GM08714 (cell line): Measurements from ENCODE around the gene CADM4.
"Not testable (repeated sequence)": the region's sequence is repeated elsewhere in the genome, so short reads cannot be mapped to it uniquely, and the experiment has no call there.

Source experiments
- H3K4me3 ChIP-seq: fragments of 200-500 bp; sonication (Bioruptor generic); 2 replicates; pipeline ENCODE4 v1.5.1; 2014; ENCODE audit warnings: mild to moderate bottlenecking, low read length, inconsistent platforms
- ZNF274 ChIP-seq: IDR thresholded peaks from 2 replicates; pipeline ENCODE4 v1.6.1; 2012; ENCODE audit warnings: mild to moderate bottlenecking, low read depth, low read length

Gene CADM4

DNA sequence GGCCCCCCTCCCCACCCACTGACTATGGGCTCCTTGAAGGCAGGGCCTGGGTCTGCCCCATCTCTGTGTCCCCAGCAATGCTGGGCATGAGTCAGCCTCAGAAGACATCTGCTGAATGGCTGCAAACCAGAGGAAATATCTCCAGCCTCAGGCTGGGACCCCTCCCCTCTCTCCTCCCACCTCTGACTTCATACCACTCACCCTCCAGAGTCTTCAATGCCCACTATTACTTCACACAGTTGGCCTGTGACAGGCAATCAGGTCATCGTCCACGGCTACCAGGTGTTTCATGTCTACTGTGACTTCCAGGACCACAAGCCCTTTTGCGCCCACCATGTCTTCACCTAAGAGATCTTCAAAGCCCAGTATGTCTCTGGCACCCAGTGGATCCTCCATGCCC is 27.9 kb downstream of the CADM4 start, which contains the start of gene SRRM5:
TSS of gene SRRM5 (plus strand) at position 301 of the 400 bp plus-strand sequence. CDS start at position 335, 34 bp downstream.
- TF ChIP-seq ZNF274 = no peak
- H3K4me3 ChIP-seq = no peak within 1 kb of the TSS

DNA sequence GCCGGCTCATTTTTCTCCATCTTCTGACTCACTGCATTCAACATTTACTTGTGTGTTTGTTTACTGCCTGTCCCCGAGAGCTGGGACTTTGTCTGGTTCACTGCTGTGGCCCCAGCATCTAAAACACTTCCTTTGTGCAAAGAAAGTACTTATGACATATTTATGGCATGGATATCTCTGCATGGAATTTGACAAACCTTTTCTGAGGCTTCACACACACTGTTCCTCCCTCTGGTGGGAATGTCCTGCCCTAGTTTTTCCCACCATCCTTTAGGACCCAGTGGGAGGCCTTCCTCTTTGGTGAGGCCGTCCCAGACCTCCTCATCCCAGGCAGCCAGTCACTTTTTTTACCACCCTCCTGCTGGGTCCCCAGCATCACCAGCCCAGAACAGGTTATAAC is 29.2 kb downstream of the CADM4 start:
- TF ChIP-seq ZNF274 = no peak
- H3K4me3 ChIP-seq = no peak overlapping the region

DNA sequence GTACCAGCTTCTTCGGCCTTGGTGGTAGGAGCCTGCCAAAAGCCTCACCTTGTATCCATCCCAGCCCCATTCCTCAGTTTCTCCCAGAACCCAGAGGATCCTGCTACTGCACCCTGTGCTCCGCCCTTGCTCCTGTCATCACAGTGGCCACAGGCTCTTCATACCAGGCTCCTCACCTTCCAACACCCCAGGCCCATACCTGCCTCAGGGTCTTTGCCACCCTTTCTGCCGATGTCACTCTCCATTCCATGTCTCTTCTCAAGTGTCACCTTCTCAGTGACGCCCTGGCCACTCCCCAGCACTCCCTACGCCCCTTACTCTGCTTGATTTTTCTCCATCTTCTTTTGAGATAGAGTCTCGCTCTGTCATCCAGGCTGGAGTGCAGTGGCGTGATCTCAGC is 29.8 kb downstream of the CADM4 start:
- TF ChIP-seq ZNF274 = no peak
- H3K4me3 ChIP-seq = no peak overlapping the region

DNA sequence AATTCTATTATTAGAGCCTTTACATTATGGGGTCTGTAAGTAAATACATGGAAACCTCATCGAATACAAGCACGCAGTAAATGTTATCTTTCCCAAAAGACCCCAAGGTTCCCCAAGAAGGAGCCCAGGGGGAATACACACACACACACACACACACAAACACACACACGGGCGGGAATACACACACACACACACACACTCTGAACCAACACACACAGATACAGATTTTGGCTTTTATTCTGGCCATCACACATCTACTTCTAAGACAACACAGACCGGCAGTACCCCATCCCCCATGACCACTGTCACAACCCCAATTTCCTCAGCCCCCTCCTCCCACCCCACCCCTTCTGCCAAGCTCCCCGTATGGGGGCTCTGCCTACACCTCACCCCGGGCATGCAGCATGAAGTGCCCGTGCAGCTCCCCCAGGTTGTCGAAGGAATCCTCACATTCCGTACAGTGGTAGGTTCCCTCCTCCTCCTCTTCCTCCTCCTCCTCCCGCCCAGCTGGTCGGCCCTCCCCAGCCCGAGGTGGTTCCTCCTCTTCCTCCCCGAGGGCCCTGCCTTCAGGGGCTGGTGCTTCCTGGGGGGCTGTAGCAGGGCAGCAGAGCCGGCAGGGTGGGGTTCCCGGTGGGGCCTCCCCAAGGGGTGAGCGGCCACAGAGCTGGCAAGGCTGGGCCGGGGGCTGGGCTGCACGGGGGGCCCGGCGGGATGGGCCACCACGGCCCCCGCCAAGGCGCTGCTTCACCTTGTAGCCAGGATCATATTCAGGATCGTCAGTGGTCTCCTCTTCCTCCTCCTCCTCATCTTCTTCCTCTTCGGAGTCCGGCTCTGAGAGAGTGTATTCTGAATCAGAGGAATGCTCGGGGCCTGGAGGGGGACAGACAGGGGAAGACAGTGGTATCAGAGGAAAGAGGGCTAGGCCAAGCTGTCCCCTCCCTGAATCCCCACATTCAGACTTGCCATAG is 32.1 kb downstream of the CADM4 start:
- no peak overlapping the region for H3K4me3 ChIP-seq
- TF ChIP-seq ZNF274 = no peak

DNA sequence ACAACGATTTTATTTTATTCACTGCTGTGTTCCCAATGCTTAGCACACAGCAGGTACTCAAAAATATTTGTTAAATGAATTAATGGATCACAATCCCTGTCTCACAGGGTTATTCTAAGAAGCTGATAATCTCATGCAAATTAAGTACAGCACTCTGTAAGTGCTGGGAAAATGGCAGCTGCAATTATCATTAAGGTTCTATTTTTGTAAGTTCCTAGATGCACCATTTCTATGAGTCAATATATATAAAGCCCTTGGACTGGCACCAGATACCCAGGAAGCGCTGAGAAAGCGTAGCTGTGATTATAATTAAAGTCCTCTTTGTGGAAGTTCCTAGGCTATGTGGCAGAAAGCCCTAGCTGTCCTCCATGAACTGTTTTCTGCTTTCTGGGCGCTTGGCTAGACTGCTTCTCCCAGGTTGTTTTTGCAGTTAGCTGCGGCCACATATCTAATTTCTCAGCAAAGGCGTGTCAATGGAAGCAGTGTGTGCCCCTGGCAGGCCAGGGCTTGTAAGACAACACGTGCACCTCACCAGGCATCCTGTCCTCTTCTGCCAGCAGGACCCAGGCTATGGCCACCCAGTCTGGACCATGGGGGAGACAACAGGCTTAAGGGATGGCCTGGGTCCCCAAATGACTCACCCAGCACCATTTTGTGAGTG is 33.0 kb downstream of the CADM4 start:
- no peak for TF ChIP-seq ZNF274
- H3K4me3 ChIP-seq = no peak overlapping the region

DNA sequence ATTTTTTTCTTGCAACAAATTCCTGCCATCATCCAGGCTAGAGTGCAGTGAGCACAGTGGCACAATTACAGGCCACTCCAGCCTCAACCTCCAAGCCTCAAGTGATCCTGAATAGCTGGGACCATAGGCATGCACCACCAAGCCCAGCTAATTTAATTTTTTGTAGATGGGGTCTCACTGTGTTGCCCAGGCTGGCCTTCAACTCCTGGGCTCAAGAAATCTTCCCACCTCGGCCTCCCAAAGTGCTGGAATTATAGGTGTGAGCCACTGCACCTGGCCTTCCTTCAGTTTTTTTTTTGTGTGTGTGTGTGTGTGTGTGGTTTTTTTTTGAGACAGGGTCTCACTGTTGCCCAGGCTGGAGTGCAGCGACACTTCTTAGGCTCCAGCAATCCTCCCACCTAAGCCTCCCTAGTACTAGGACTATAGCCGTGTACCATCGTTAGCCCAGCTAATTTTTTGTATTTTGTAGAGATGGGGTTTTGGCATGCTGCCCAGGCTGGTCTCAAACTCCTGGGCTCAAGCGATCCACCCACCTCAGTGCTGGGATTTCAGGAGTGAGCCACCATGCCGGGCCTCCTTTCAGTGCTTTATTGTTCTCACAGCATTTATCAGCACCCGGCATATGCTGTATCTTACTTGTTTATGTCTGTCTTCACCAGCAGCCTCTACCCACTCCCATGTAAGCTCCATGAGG is 33.6 kb downstream of the CADM4 start:
- no peak for TF ChIP-seq ZNF274
- H3K4me3 ChIP-seq = no peak overlapping the region

DNA sequence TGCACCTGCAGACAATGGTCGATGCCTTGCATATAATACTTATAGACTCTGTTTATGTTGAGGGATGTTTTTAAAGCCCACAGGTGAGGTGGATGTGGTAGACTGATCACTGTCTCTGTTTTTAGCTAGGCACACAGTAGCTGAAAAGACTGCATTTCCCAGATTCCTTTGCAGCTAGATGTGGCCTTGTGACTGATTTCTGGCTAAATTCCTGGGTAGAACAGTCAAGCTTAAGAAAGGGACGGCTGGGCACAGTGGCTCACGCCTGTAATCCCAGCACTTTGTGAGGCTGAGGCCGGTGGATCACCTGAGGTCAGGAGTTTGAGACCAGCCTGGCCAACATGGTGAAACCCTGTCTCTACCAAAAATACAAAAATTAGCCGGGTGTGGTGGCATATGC is 39.3 kb downstream of the CADM4 start:
- not testable (repeated sequence) for H3K4me3 ChIP-seq

DNA sequence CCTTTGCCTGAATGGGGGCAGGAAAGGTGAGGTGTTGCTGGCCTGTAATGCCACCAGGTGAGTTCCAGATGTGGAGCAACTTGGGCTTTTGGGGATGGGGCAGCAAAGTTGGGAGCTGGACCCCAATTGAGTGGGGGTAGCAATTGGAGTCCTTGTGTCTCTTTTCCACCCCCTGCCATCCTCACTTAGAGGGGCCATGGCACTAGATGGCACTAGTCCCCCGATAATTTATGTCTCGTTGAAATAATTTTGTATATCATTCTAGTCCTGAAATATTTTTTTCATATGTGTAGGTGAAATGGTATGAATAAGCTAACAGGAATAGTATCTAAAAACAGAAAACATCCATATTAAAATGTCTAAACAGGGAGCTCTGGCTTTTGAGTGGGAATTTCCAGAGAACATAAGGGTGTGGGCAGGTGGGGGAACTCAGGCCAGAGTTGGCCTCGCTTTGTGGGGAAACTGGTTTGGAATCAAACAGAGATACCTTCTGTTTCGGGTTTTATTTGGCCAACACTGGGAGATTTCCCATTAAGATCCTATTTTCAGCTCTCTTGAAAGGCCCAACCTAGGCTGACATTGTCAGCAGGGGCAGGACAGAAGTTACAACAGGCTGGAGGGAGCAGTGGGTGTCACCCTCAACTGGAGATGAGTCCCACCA is 39.9 kb downstream of the CADM4 start:
- no peak for TF ChIP-seq ZNF274
- H3K4me3 ChIP-seq = no peak overlapping the region

DNA sequence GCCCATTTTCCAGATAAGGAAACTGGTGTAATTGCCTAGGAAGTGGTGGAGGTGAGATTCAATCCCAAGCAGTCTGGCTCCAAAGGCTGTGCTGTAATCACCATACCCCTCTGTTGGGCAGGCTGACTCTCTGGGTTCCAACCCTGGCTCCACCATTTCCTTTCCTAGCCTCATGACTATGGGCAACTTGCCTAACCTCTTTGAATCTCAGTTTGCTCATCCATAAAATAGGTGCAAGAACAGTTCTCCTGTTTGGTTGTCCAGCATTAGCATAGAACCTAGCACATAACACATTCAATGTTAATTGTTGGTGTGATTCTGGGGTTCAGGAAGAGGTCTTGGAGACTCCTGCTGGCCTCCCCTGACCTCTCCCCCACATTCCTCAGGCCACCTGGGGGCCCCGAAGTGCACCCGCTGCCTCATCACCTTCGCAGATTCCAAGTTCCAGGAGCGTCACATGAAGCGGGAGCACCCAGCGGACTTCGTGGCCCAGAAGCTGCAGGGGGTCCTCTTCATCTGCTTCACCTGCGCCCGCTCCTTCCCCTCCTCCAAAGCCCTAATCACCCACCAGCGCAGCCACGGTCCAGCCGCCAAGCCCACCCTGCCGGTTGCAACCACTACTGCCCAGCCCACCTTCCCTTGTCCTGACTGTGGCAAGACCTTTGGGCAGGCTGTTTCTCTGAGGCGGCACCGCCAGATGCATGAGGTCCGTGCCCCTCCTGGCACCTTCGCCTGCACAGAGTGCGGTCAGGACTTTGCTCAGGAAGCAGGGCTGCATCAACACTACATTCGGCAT is 41.0 kb downstream of the CADM4 start:
- TF ChIP-seq ZNF274 = no peak
- H3K4me3 ChIP-seq = no peak overlapping the region

DNA sequence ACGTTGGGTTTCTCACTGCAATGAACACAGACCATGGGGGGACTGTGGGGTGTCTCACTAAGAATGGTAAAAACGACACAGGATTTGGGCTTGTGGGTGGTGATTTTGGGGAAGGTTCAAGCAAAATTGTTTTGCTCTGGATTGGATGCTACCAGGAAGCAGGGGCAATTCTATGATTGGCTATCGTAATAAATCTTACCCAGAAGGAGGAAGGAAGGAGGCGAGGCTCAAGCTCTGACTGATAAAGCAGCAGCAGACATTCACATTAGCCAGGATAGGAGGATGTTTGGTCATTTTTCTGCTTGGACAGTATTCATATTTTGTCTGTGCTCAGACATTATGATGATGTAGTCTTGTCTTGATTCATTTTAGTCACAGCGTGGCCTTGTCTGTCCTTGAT is 41.8 kb downstream of the CADM4 start:
- TF ChIP-seq ZNF274 = no peak
- H3K4me3 ChIP-seq = peak overlapping the region; percentile 96; the same call in 1 of the 2 replicates

DNA sequence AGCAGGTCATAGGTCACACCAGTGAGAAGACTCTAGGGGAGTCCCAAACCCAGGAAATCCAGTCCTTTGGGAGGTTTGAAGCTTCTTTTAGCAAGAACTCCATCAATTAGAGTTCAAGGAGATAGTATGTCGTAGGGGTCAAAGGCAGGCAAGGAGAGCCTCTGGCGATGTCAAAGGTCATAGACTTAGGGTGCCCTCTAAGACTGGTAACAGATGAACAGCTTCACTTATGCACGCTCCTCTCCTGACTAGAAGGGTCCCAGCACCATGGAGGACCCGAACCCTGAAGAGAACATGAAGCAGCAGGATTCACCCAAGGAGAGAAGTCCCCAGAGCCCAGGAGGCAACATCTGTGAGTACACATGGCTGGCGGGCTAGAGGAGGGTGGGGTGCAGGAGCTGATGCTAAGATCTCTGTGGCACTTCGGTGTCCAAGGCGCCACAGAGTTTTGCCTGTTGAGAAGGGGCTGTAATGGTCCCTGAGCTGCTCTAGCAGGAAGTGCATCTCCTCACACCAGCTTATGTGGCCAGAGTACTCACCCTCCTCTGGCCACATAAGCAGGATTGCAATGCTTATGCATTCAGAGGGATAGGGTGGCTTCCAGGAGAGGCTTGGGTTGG is 42.7 kb downstream of the CADM4 start:
- peak overlapping the region; percentile 96 for H3K4me3 ChIP-seq
- TF ChIP-seq ZNF274 = no peak

DNA sequence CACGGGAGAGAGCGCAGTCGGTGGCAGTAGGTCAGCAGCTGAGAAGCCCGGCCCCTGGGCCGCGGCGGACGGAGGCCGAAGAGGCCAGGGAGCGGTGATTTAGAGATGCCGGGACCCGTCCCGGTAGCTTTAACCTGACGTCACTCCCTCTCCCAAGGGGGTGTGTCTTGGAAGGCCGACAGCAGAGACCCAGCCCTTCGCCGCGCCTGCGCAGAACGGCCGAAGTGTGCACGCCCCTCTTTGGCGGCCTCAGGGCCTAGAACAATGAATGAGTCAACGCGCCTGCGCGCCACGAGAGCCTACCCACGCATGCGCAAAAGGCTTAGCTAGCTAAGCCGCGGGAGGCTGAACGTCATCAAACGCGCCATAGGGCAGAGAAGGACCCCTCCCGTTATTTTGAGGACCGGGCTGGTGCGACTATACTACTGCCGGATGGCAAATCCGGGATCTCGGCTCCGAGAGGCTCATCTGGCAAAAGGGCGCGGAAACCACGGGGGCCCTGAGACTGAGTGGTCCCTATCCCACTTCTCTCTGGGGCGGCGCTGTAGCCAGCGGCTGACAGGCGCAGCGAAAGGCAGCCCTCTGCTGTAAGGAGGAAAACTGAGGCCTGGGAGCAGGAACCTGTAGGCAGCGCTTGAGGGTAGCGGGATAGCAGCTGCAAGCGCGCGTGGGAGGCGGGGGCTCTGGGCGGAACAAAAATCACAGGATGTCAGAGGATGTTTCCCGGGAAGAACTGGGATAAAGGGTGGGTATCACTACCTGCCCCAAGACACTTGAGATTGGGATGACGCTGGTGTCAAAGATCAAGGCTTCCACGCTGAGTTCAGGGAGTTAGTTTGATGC is 43.4 kb downstream of the CADM4 start, which contains the start of the genes IRGQ and ZNF576:
TSS of gene IRGQ (minus strand) at position 136 of the 843 bp plus-strand sequence. CDS start 796 bp downstream, outside the sequence.
TSS of gene ZNF576 (plus strand) at position 597 of the 843 bp plus-strand sequence. CDS start 514 bp downstream, outside the sequence.
- peak within 1 kb of the TSS; percentile 96 for H3K4me3 ChIP-seq
- TF ChIP-seq ZNF274 = no peak
